ENCODE data around the gene SOX15. TPM values are rescaled to one million over a fixed set of nuclear protein-coding genes. Genes with fewer than 3 reads are reported as not detected.
"Not testable (repeated sequence)": the region's sequence is repeated elsewhere in the genome, so short reads cannot be mapped to it uniquely, and the experiment has no call there.

The SOX15 gene
- total RNA-seq, 1 experiment from 2014 or later = not detected

- Histone ChIP-seq H3K27me3 (replicated peaks) (no peaks in the 10 kb centered on the region), H3K36me3 (no peaks in the 10 kb centered on the region), H3K27ac (no peak overlapping the region), H3K4me1 (replicated peaks) (peaks cover 3% of the 10 kb centered on the region), H3K4me3 (no peak overlapping the region), H3K9me3 (replicated peaks) (no peaks in the 10 kb centered on the region)
- DNase-seq (ENCODE audit: low read depth in 1 of 2, low spot score in 2 of 2) = no peak
Observed at GRCh38 chr17:7618608-7619007, 28.7 kb upstream of the SOX15 start.

DNA sequence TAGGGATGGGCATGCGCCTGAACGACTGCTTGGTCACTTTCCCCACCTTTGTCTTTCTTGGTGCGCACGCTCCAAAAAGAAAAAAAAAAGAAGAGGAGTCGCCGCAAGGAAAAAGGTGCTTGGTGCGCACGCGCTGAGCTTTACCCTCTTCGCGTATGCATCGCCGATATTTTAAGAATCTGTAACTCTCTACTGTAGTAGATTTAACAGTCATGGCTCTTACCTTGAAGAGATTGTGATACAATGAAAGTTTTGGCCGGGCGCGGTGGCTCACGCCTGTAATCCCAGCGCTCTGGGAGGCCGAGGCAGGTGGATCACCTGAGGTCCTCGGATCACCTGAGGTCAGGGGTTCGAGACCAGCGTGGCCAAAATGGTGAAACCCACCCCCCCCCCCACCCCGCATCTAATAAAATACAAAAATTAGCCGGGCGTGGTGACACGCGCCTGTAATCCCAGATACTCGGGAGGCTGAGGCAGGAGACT, 25.4 kb upstream of the SOX15 start:
- no peak overlapping the region for H3K27ac ChIP-seq
- H3K27me3 ChIP-seq (replicated peaks) = no peaks in the 10 kb centered on the region
- DNase-seq (ENCODE audit: low read depth in 1 of 2, low spot score in 2 of 2) = no peak
- peaks cover 17% of the 10 kb centered on the region for H3K36me3 ChIP-seq
- peaks cover 10% of the 10 kb centered on the region for H3K4me1 ChIP-seq (replicated peaks)
- H3K9me3 ChIP-seq (replicated peaks) = no peaks in the 10 kb centered on the region
- H3K4me3 ChIP-seq = peak overlapping the region; percentile 25

DNA sequence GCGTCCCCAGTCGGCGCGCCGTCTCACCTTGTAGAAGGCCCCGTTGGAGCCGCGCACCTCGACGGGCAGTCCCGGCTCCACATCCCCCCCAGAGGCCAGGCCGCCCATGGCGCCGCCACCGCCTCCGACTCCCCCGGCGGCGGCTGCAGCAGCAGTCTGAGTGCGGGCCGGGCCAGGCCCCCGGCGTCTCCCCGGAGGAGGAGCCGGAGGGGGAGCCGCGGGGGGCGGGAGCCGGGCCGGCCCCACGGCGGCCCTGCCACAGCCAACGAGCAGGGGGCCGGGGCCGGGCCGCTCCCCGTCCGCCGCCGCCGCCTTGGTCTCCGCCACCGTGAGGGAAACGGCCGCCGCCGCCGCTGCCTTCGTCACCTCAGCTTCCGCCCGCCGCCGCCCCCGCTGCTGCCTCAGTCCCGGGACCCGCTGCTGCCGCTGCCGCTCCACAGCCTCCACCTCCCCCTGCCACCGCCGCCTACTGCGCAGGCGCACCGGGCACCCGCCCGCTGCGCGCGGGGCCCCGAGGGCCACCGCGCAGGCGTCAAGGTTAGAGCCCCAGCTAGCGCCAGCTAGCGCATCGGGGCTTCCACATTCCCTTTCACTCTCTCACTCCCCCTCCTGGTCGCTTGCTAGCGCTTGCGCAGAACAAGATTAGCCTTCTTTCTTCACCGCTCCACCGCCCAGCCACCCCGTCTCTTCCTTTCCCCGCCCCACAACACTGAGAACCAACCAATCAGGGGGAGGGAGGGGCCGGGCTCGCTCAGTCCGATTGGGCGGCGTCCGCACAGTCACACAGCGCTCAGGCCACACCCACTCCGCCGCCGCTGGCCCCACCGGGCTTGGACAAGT, 24.8 kb upstream of the SOX15 start, which contains the start of gene FXR2:
TSS of gene FXR2 (minus strand) at position 473 of the 840 bp plus-strand sequence. CDS start at position 108, 365 bp downstream.
- no peaks in the 10 kb centered on the region for H3K27me3 ChIP-seq (replicated peaks)
- DNase-seq (ENCODE audit: low read depth in 1 of 2, low spot score in 2 of 2) = peak; percentile 99 to 100
- peaks cover 10% of the 10 kb centered on the region for H3K4me1 ChIP-seq (replicated peaks)
- H3K36me3 ChIP-seq = peaks cover 20% of the 10 kb centered on the region
- H3K27ac ChIP-seq = peak within 1 kb of the TSS; percentile 13
- H3K4me3 ChIP-seq = peak within 1 kb of the TSS; percentile 83
- no peaks in the 10 kb centered on the region for H3K9me3 ChIP-seq (replicated peaks)

- Histone ChIP-seq H3K4me3 (peak overlapping the region; percentile 83), H3K4me1 (replicated peaks) (peaks cover 10% of the 10 kb centered on the region), H3K27me3 (replicated peaks) (no peaks in the 10 kb centered on the region), H3K36me3 (peaks cover 23% of the 10 kb centered on the region), H3K9me3 (replicated peaks) (no peaks in the 10 kb centered on the region), H3K27ac (peak overlapping the region; percentile 13)
- DNase-seq (ENCODE audit: low read depth in 1 of 2, low spot score in 2 of 2) = peak in 1 of 2 experiments; percentile 38
Observed at GRCh38 chr17:7613769-7614424, 24.0 kb upstream of the SOX15 start.

- H3K27ac ChIP-seq = no peak overlapping the region
- H3K36me3 ChIP-seq = peaks cover 23% of the 10 kb centered on the region
- H3K4me1 ChIP-seq (replicated peaks) = peaks cover 10% of the 10 kb centered on the region
- no peak for DNase-seq (ENCODE audit: low read depth in 1 of 2, low spot score in 2 of 2)
- H3K4me3 ChIP-seq = no peak overlapping the region
- H3K27me3 ChIP-seq (replicated peaks) = no peaks in the 10 kb centered on the region
- H3K9me3 ChIP-seq (replicated peaks) = no peaks in the 10 kb centered on the region
Observed at GRCh38 chr17:7612294-7612640, 22.4 kb upstream of the SOX15 start.

GRCh38 chr17:7611635-7612293, 21.9 kb upstream of the SOX15 start:
- Histone ChIP-seq H3K27ac (no peak overlapping the region), H3K4me3 (no peak overlapping the region), H3K4me1 (replicated peaks) (peaks cover 10% of the 10 kb centered on the region), H3K9me3 (replicated peaks) (no peaks in the 10 kb centered on the region), H3K36me3 (peaks cover 23% of the 10 kb centered on the region), H3K27me3 (replicated peaks) (no peaks in the 10 kb centered on the region)
- DNase-seq (ENCODE audit: low read depth in 1 of 2, low spot score in 2 of 2) = no peak

DNA sequence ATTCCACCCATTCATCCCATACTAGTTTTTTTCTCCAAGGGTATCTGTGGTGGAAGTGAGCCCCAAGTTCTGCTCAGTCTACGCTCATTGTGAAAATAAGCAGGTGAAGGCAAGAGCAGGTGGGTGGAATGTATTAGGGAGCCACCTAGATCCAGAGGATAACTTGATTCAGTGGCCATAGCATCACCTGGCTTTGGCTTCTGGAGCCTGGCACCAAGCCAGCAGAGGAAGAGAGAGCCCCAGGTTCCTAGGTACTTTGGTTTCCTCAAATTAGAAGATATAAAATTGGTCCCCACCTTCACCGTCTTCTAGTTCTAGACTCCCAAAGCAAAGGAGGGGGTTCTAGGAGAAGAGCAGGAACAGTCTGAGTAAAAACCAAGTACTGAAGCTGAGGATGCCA, 20.7 kb upstream of the SOX15 start:
- H3K27me3 ChIP-seq (replicated peaks) = no peaks in the 10 kb centered on the region
- no peak overlapping the region for H3K27ac ChIP-seq
- H3K4me3 ChIP-seq = no peak overlapping the region
- H3K9me3 ChIP-seq (replicated peaks) = no peaks in the 10 kb centered on the region
- H3K36me3 ChIP-seq = peaks cover 31% of the 10 kb centered on the region
- peaks cover 10% of the 10 kb centered on the region for H3K4me1 ChIP-seq (replicated peaks)
- DNase-seq (ENCODE audit: low read depth in 1 of 2, low spot score in 2 of 2) = no peak

DNA sequence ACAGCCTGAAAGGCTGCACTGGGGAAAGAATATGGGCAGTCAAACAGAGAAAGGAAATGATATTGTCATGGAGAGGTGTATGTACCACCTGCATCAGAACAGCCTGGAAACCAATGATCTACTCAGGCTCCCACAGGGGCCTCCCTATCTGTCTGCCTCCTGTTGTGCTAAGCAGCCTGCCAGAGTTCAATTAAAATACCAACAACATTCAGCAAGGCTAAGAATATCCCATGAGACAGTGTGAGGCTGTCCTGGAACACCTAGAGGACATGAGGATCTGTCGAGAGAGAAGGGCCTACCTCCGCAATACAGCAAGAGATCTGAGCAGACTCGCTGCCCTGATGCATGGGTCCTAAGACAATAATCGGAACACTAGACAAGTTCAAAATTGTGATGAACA, 16.4 kb upstream of the SOX15 start:
- H3K27ac ChIP-seq = no peak overlapping the region
- no peak for DNase-seq (ENCODE audit: low read depth in 1 of 2, low spot score in 2 of 2)
- H3K9me3 ChIP-seq (replicated peaks) = no peaks in the 10 kb centered on the region
- no peak overlapping the region for H3K4me3 ChIP-seq
- H3K4me1 ChIP-seq (replicated peaks) = no peaks in the 10 kb centered on the region
- no peaks in the 10 kb centered on the region for H3K27me3 ChIP-seq (replicated peaks)
- peaks cover 47% of the 10 kb centered on the region for H3K36me3 ChIP-seq

DNA sequence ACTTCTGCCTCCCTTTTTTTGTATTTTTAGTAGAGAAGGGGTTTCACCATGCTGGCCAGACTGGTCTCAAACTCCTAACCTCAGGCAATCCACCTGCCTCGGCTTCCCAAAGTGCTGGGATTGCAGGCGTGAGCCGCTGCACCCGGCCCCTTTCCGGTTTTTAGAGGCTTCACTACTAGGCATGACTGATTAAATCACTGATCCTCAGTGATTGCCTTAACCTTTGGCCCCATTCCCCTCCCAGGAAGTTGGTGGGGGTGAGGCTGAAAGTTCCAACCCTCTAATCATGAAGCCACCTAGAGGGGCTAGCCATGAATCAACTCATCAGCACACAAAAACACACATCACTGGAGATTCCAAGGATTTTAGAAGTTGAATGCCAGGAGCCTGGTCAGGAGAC, 7.7 kb upstream of the SOX15 start:
- H3K27me3 ChIP-seq (replicated peaks); H3K9me3 ChIP-seq (replicated peaks); DNase-seq (ENCODE audit: low read depth in 1 of 2, low spot score in 2 of 2); H3K4me3 ChIP-seq; H3K4me1 ChIP-seq (replicated peaks); H3K27ac ChIP-seq: not testable (repeated sequence)
- peaks cover 87% of the 10 kb centered on the region for H3K36me3 ChIP-seq

DNA sequence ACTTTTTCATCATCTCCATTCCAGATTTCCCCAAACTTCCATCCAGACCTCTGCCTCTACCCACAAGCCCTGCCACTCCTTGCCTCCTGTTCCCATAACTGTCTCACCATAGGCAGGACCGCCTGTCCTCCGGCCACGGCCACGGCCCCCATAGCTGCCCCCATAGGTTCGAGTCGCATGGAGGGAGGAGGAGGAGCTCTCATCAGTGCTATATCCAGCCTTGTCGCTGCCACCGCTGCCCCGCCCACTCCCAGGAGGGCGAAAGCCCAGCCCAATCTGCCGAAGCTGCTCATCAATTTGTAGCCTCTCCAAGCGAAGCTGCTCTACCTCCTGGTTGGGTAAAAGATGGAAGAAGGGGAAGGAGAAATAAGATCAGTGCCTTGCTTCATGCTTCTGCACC, 3.4 kb upstream of the SOX15 start:
- no peaks in the 10 kb centered on the region for H3K27me3 ChIP-seq (replicated peaks)
- peaks cover 10% of the 10 kb centered on the region for H3K4me1 ChIP-seq (replicated peaks)
- H3K36me3 ChIP-seq = peaks cover 93% of the 10 kb centered on the region
- H3K9me3 ChIP-seq (replicated peaks) = no peaks in the 10 kb centered on the region
- no peak overlapping the region for H3K27ac ChIP-seq
- no peak for DNase-seq (ENCODE audit: low read depth in 1 of 2, low spot score in 2 of 2)
- no peak overlapping the region for H3K4me3 ChIP-seq

GRCh38 chr17:7592422-7593021, 2.6 kb upstream of the SOX15 start:
- Histone ChIP-seq H3K27me3 (replicated peaks) (no peaks in the 10 kb centered on the region), H3K27ac (no peak overlapping the region), H3K9me3 (replicated peaks) (no peaks in the 10 kb centered on the region), H3K36me3 (peaks cover 95% of the 10 kb centered on the region), H3K4me1 (replicated peaks) (peaks cover 10% of the 10 kb centered on the region), H3K4me3 (no peak overlapping the region)
- no peak for DNase-seq (ENCODE audit: low read depth in 1 of 2, low spot score in 2 of 2)

DNA sequence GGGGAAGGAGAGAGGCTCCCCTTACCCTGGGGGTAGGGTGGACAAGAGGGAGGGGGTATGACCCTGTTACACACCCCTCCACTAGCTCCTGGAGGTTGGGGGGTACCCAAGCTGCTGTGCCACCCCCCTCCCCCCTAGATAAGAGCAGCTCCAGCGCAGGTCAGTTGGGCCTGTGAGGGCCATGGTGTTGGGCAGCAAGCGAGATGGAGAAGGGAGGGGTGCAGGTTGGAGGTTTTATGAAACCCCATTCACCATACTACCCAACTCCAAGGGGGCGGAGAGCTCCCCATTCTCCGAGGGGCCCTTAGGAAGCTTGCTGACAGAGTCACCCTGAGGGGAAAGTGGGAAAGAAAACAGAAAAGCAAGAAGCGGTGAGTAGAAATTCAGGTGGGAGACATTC, 1.7 kb upstream of the SOX15 start:
- Histone ChIP-seq H3K4me3 (no peak overlapping the region), H3K27ac (no peak overlapping the region), H3K9me3 (replicated peaks) (no peaks in the 10 kb centered on the region), H3K4me1 (replicated peaks) (peaks cover 10% of the 10 kb centered on the region), H3K27me3 (replicated peaks) (no peaks in the 10 kb centered on the region), H3K36me3 (peaks cover 91% of the 10 kb centered on the region)
- DNase-seq (ENCODE audit: low read depth in 1 of 2, low spot score in 2 of 2) = no peak

- peaks cover 10% of the 10 kb centered on the region for H3K4me1 ChIP-seq (replicated peaks)
- H3K9me3 ChIP-seq (replicated peaks) = no peaks in the 10 kb centered on the region
- H3K4me3 ChIP-seq = no peak overlapping the region
- H3K36me3 ChIP-seq = peaks cover 87% of the 10 kb centered on the region
- H3K27ac ChIP-seq = no peak overlapping the region
- DNase-seq (ENCODE audit: low read depth in 1 of 2, low spot score in 2 of 2) = no peak
- H3K27me3 ChIP-seq (replicated peaks) = no peaks in the 10 kb centered on the region
Observed at GRCh38 chr17:7590743-7591142, 849 bp upstream of the SOX15 start.

Measured in SJSA1 (cell line).